MV-4-11 (cell line): ENCODE measurements around the gene CDC20.
"Not testable (repeated sequence)": the region's sequence is repeated elsewhere in the genome, so short reads cannot be mapped to it uniquely, and the experiment has no call there.

ENCODE experiments used
- DNase-seq: peaks from one replicate; lab custom pipeline; 2025; lab: John Stamatoyannopoulos, UW

Gene CDC20

DNA sequence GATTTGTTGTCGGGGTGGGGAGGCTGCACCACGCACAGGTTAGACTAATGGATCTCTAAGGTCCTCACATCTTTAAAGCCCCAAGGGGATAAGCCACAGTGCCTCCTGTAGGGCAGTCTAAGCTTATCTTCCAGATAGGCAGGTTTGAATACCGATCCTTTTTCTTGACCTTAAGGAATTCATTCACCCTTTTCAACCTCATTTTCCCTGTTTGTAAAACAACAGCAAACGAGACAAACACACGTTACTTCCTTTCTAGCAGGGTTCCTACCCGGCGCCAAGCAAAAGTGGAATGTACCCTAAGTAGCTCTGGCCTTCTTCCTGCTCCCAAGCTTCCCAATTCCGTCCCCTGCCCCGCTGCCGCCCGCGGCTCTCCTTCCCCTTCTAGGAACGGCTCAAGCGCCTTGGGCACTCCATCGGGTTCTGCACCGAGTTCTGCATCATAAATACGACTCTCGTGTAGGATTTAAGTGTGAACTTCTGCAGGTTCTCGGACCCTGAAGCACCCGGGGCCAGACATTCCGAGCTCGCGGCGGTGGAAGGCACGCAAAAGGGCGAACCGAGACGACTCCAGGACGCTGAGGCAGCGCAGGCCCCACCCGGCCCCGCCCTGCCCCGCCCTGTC, 548 bp upstream of the CDC20 start:
- peak; percentile 57 for DNase-seq

DNA sequence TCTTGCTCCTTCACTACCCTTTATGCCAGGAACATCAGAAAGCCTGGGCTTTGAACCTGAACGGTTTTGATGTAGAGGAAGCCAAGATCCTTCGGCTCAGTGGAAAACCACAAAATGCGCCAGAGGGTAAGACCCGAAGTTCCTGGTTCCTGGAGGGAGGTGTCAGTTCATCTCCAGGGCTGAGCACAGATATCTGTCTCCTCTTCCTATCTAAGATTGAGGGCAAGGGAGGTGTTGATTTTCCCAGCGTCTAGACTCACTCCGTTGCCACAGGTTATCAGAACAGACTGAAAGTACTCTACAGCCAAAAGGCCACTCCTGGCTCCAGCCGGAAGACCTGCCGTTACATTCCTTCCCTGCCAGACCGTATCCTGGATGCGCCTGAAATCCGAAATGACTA, 915 bp downstream of the CDC20 start:
- peak; percentile 12 for DNase-seq

DNA sequence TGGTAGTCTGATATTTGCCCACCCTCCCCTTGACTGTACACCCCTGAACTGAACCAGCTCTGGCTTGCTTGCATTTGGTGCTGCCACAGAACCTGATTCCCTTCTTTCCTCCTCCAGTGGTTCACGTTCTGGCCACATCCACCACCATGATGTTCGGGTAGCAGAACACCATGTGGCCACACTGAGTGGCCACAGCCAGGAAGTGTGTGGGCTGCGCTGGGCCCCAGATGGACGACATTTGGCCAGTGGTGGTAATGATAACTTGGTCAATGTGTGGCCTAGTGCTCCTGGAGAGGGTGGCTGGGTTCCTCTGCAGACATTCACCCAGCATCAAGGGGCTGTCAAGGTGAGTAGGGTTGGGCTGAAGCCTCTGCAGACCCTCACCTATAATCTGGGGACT, 1.8 kb downstream of the CDC20 start:
- DNase-seq: no peak

DNA sequence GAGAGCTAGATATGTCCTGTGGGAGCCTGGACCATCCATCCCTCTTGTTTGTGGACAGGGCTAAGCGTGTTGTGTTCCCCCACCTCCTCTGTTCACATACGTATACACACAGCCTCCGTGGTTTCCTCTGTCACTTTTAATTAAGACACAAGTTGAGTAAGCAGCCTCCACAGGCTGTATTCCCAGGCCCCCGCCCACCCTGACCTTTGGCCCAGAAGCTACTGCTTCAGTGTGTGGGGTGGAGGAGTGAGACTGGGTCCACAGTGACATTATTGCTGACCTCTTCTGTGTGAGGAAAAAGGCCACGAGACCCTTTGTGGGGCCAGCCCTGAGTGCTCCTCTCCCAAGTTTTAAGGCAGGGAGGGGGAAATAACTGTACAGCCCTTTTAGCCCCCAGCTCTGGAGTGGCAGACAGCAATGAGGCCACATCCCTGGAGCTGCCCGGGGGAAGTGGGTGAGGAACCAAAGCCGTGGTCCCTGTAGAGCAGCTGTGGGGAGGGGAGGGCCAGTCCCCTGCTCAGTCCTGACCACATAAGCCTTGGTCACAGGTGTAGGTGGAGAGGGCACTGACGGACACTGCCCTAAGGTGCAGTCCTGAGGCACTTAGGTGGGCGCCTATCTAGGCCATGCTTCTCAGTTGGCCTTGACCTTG, 4.6 kb downstream of the CDC20 start:
- DNase-seq: peak; percentile 31

DNA sequence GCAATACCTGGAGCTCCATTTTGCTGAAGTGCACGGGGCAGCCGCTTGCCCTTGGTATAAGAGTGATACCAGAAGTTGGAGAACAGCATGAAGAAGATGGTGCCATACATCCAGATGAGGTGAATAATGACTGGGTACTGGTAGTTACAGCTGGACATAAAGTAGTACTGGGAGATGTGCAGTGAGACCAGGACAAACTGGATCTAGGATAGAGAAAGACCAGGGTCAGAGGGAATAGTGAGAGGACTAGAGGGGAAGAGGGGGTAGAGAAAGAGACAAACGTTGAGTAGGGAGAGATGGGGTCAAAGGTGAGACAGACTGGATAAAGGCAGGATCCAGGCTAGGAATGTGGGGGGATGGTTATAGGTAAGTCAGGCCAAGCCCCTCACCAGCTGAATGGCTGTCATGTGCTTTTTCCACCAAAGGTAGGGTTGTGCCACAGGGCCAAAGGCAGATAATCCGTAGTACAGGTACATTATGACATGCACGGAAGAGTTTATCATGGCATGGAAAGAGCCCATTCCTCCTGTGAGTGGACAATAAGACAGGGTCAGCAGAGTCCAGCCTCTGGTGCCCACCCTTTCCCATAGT, 5.2 kb downstream of the CDC20 start:
- no peak for DNase-seq

DNA sequence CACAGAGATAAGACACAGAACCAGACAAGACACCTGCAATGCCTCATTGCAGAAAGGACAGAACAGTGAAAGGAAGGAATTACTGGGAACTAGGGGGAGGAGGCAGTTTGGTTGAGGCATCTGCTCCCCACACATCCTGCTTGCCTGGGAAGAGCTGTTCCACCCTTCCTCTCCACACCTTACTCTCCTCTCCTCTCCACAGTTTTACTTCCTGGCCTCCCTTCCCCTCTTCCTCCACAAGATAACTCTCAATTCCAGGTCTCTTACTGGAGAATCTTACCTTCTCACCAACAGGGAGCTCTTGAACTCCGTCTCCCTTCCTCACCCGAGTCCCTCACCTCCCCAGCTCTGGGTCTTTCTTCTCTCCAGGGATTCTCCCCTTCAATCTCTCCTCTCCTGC, 6.9 kb downstream of the CDC20 start:
- no peak for DNase-seq

DNA sequence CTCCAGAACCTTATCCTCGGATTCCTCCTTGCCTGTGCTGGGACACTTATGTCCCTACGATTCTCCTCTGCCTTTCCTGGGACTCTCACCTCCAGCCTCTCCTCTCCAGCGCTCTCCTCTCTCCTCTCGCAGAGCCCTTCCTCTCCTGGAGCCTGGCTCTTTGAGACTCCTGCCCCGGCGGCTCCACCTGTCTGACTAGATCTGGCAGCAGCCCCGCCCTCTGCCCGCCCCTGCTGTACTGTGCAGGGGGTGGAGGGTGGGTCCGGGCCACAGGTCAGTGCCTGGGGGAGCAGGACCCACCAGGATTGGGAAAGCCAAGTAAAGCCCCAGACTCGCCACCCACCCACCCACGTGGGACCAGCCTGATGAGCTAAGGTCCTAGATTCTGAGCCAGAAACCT, 7.4 kb downstream of the CDC20 start:
- DNase-seq: no peak

DNA sequence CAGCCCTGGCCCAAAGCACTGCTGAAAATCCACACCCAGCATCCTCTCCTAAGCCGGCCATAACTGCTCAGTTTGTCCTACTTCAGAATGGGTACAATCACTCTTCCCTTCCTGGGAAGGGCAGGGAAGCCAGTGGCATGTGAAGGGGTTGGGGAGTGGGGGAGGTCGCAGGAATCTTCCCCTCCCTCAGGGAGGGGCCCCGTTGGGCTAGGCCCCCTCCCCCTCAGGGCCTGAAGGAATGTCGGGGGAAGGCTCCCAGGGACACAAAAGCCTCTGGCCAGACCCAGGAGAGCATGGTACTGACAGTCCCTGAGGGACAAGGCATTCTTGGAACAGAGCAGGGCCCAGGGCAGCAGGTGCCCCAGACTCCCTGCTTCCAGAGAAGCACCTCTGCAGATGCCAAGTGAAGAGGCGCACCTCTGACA, 7.8 kb downstream of the CDC20 start:
- no peak for DNase-seq

DNA sequence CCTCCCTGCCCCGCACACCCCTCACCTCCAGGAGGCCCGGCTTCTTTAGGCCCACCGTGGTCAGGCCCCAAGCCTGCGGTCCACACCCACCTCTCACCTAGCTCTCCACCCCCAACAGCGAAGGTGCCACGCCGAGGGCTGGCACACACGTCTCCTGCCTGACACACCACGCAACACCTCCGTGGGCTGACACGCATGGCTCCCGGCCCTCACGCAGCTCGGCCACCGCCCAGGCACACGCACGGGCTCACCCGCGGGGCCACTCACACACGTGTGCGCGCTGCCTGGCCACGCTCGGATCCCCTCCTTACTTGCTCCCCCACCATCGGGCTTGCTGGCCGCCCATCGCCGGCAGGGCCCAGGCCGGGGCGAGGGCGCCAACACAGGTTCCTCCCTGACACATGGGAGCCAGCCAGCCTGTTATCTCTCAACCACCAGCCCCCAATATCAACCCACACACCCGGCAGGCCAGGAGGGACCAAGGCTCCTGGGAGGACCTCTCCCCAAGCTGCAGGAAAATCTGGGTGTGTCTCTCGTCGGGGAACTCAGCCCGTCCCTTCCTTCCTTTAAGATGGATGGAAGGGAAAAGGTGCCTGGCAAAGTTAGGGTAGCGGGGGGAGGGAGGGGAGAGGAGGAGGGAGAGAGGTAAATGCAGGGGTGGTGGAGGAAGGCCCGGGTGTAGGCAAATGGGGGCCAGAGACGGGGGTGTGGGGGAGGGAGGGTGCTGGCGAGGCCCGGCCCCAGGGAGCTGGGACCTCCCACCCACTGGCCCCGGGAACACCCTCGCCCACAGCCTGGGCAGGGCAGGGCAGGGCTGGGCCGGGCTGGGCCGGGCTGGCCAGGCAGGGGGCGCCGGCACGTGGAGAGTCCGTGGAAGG, 8.5 kb downstream of the CDC20 start:
- DNase-seq: no peak

DNA sequence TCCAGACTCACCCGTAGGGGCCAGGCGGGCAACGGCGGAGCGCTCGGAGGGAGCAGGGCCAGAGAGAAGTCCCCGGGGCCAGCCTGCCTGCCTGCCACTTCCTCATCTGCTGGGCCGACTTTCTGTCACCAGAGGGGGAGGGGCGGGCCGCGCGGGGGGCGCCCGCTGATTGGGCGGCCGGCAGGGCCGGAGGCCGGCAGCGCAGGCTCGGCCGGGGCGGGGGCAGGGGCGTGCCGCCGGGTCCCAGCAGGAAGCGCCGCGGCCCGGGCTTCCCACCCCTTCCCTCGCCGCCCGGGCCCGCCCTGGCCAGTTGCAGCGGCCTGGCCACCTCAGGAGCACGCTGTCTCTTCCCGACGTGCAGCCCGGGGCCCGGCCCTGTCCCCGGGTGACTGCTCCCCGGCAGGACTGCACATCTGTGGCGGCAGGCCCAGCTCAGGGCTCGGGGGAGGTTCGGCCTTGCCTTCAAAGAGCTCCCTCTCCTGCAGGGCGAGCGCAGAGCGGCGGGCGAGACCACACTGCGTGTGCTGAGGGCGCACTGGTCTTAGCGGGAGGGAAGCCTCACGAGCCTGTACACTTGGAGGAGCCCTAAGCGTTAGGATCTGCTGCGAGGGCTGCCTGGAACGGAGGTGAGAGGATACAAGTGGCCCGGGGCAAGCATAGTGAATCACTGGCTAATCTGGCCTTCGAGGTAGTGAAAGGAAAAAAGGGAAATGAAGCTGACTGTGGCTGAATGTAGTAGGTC, 9.3 kb downstream of the CDC20 start, which contains the start of gene ELOVL1:
Gene ELOVL1, minus strand, starts transcription at position 108 of the 742 bp plus-strand sequence. CDS start 2,402 bp downstream, outside the sequence.
- peak; percentile 91 for DNase-seq

DNA sequence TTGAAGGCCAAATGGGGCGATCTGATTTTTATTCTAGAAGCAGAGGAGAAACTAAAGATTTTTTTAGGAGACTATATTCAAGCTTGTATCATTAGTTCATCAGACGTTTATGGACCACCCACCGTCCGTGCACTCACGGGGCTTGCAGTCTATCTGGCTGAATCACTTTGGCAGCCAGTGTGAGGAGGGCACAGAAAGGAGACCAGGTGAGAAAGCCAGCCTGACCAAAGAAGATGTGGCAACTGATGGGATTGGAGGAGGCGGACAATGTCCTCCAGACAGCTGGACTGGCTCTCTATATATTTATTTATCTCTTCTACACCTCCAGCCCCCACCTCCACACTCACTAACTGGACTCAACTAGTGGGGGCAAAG, 9.9 kb downstream of the CDC20 start:
- no peak for DNase-seq

DNA sequence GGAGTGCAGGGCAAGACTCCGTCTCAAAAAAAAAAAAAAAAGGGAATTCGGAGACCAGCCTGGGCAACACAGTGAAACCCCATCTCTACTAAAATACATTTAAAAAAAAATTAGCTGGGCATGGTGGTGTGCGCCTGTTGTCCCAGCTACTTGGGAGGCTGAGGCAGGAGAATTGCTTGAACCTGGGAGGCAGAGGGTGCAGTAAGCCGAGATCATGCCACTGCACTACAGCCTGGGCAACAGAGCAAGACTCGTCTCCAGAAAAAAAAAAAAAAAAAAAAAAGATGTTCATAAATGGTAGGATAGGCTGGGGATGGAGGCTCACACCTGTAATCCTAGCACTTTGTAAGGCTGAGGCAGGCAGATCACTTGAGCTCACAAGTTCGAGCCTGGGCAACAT, 11.0 kb downstream of the CDC20 start:
- DNase-seq: not testable (repeated sequence)

DNA sequence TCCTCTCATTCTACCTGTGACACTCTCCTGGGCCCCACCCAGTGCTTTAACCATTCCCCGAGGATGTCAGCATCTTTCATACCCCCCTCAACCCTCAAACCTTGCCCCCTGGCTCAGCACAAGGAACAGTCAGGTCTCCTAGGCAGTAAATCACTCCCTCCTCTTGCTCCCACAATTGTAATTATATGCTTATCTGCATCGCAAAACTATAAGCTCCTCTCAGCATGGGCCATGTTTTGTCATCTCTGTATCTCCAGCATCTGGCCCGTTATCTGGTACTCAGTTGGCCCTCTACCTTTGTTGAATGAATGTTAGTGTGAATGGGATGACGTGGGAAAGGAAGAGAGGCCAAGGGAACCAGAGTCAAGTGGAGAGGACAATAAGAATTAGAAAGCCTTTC, 11.8 kb downstream of the CDC20 start:
- no peak for DNase-seq

DNA sequence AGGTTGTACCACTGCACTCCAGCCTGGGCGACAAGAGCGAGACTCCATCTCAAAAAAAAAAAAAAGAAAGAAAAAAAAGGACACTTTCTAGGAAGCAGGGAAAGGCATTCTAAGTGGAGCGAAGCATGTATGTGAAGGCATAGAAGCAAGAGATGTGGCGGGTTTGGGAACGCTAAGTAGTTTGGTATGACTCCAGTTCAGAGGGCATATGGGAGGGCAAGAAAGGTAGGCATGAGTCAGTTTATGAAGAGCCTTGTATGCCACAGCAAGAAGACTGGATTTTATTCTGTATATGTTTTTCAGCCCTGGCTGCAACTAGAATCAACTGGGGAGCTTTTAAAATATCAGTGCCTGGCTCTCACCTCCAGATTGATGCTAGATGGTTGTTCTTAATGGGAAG, 13.4 kb downstream of the CDC20 start:
- DNase-seq: no peak

DNA sequence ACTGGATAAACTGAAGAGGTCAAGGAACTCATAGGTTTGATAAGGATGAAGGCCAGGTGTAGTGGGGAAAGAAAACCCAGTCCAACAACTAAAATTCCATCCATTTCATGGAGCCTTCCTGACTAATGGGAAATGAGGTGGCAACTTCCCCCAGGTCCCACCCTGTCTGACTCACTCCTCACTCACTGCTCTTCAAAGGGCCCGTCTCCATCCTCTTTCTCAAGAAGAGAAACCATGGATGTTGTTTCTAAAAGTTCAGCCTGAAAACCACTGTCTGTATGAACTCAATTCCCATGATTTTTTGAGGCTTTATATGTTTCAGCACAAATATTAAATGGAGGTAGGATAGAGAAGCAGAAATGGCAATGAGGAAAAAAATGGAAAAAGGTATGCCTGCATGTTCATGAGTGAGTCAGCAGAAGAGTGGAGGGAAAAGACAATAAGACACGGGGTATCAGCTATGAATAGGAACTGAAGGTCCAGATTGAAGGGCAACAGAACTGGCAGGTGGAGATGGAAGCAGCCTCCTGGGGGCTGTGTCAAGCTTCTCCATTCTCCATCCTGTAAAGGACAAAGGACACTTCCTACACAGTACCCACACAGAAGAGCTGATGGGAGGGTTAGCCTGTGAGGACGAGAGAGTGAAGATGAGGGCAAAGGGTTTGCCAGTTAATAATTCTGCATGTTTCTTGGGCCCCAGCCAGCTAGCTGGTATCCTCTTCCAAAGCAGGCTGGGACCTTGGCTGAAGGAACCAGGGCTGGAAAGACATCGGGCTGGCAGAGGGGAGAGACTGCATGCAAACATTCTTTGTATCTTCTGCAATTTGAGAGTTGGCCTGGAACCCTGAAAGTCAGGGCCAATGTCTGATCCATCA, 14.5 kb downstream of the CDC20 start:
- no peak for DNase-seq

DNA sequence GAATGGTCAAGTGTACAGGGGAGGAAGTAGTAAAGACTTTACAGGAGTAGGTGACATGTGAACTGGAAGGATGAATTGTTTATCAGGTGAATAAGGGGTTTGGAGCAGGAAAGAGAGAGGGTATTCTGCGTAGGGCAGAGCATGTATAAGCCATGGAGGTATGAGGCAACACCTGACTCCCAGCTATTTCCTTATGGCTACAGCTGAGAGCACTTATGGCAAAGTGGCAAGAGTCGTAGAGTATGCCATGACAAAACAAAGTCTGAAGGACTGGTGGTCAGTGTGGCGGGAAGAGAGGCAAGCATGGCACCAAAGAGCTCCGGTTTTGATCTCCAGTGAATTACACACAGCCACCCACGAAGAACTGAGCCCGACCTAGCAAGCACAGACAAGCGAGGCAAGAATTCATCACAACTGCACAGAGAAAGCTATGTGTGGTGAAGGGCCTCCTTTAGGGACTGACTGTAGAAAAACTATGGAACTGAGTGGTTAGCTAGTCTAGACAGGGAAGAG, 18.0 kb downstream of the CDC20 start:
- no peak for DNase-seq

DNA sequence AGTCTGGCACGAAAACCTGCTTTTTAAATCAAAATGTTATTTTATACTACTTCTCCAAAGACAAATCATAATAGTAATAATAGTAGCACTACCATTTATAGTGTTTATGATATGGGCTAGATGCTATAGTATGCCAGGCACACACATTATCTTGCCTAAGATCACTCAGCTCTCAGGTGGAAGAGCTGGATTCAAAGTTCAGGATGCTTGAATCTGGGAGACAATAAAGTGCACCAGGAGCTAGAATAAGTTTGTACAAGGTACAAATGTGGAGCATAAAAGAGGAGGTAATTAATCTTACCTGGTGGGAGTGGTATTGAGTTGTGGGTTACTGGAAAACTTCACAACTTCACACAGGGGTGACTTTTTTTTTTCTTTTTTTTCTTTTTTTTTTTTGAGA, 19.1 kb downstream of the CDC20 start:
- DNase-seq: no peak

DNA sequence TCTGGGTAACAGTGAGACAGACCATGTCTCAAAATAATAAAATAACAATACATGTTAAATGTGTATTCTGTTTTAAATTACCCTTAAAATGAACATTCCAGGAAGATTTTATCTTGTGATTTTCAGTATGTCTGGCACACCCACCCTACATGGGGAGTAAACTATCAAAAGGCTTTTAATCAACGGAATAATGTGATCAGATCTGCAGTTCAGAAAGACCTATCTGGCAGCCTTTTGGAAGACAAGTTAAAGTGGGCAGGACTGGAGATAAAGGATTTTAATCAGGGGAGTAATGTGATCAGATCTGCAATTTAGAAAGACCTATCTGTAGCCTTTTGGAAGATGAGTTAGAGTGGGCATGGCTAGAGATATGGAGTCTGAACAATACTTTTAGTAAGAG, 20.7 kb downstream of the CDC20 start:
- no peak for DNase-seq

DNA sequence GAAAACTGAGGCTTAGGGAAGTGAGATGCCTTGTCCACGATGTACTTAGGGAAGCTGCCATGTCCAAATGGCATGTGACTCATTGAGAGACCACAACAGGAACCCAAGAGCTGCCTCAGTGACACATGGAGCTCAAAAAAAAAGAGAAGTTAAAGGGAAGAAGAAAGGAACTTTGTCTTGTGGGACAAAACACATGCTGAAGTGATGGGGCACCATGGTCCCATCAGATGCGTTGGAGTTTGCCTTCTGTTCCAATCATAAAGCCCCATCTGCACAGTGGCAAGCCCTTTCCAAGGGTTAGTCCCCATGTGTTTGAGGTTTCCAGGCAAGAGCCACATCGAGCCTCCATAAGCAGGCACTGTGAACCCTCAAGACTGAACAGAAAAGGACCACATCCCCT, 22.8 kb downstream of the CDC20 start:
- DNase-seq: peak; percentile 94

DNA sequence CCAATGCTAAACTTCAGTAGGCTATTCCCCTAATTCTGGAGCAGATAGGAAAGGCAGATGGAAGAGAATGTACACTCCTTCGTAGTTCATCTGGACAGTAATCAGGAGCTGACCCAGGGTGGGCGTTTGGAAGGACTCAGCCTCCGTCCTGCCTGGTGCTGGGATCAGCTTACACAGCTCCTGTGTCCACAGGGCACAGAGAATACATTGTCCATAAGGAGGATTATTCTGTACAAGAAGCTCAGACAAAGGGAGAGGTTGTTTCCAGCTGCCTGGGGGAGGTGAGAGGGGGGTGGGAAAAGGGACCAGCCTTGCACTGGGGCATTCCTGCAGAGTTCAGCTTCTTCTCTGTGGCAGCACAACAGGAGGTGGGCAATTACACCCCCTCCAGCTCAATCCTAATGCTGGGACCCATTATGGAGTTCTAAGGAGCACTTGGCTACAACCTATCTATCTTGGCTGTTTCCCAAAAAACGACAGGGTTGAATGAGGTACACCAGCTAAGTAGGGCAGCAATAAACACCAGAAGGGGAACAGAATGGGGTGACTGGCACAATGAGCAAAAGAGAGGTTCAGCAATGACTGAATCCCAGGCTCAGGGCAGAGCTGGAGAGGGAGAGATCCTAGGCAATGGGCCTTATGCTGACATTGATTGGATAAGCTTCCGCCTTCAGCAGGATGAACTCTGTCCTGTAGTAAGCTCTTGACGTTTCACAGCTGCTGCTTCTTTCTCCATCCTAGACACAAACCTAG, 23.4 kb downstream of the CDC20 start:
- no peak for DNase-seq
